Measurements from ENCODE around the gene CEP112.

DNA sequence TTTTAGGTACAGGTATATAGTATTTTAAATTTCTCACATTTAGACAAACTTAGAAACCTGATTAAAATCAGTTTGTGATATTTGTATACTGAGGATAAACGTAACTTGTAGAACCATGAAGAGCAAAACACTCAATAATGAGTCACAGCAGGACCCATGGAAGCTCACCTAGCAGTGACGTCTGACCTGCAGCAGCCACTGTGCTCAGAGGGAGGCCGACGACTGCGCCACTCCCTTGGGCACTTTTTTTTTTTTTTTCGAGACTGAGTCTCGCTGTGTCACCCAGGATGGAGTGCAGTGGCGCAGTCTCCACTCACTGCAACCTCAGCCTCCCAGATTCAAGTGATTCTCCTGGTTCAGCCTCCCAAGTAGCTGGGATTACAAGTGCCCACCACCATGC is 524.3 kb downstream of the CEP112 start:
- TF ChIP-seq POLR2A (IDR thresholded peaks at IDR 0.05; ENCODE audit: low read depth, low read length) (no peak), POLR2AphosphoS5 (IDR thresholded peaks at IDR 0.05; ENCODE audit: low read depth, low read length) (no peak), PAX5 (IDR thresholded peaks at IDR 0.05; ENCODE audit: insufficient read depth, low read length, severe bottlenecking) (no peak), SPI1 (IDR thresholded peaks at IDR 0.05; ENCODE audit: low read depth, low read length) (no peak)

Data from GM12891 (cell line).